H9 (cell line): ENCODE data around the gene PRDM8. TPM values are rescaled to one million over a fixed set of nuclear protein-coding genes. Genes with fewer than 3 reads are reported as not detected.

Source experiments
- DNase-seq: peaks from one replicate; pipeline ENCODE4 v3.0.0-alpha.2; 2017
- H2AFZ ChIP-seq: one replicate; pipeline ENCODE4 v1.6.1; 2013; ENCODE audit warnings: mild to moderate bottlenecking, low read length, control low read depth, moderate library complexity
- H2AK5ac ChIP-seq: 2 replicates; pipeline ENCODE4 v1.6.1; 2013; ENCODE audit warnings: low read length, control low read depth, mixed read lengths; ENCODE audit not compliant: insufficient read length
- H2BK120ac ChIP-seq: one replicate; pipeline ENCODE4 v1.6.1; 2013; ENCODE audit warnings: low read depth, mild to moderate bottlenecking, low read length, control low read depth, inconsistent platforms; ENCODE audit not compliant: poor library complexity, severe bottlenecking
- H2BK12ac ChIP-seq: 2 replicates; pipeline ENCODE4 v1.6.1; 2013; ENCODE audit warnings: low read length, control low read depth, mixed read lengths, low read depth; ENCODE audit not compliant: insufficient read length
- H2BK15ac ChIP-seq: 2 replicates; pipeline ENCODE4 v1.6.1; 2013; ENCODE audit warnings: low read depth, low read length, control low read depth
- H2BK20ac ChIP-seq: one replicate; pipeline ENCODE4 v1.6.1; 2013; ENCODE audit warnings: low read depth, mild to moderate bottlenecking, low read length, control low read depth, inconsistent platforms; ENCODE audit not compliant: poor library complexity, severe bottlenecking
- H2BK5ac ChIP-seq: 2 replicates; pipeline ENCODE4 v1.6.1; 2013; ENCODE audit warnings: low read length, control low read depth, mixed read lengths; ENCODE audit not compliant: insufficient read length
- H3K14ac ChIP-seq: 2 replicates; pipeline ENCODE4 v1.6.1; 2013; ENCODE audit warnings: low read length, control low read depth; ENCODE audit not compliant: insufficient read depth
- H3K18ac ChIP-seq: 2 replicates; pipeline ENCODE4 v1.6.1; 2013; ENCODE audit warnings: low read depth, mild to moderate bottlenecking, mixed read lengths, low read length, control low read depth; ENCODE audit not compliant: insufficient read length
- H3K23ac ChIP-seq: 2 replicates; pipeline ENCODE4 v1.6.1; 2013; ENCODE audit warnings: low read length, control low read depth, mixed read lengths, low read depth; ENCODE audit not compliant: insufficient read length
- H3K23me2 ChIP-seq: 2 replicates; pipeline ENCODE4 v1.6.1; 2013; ENCODE audit warnings: low read depth, mild to moderate bottlenecking, mixed read lengths, low read length, control low read depth; ENCODE audit not compliant: insufficient read length, poor library complexity, severe bottlenecking
- H3K27ac ChIP-seq: 2 replicates; pipeline ENCODE4 v1.5.1; 2013; ENCODE audit warnings: low read length, control low read depth, mixed read lengths, low read depth; ENCODE audit not compliant: insufficient read length
- H3K27me3 ChIP-seq: 2 replicates; pipeline ENCODE4 v1.6.1; 2013; ENCODE audit warnings: low read length, control low read depth, inconsistent platforms; ENCODE audit not compliant: insufficient read depth
- H3K4ac ChIP-seq: 2 replicates; pipeline ENCODE4 v1.6.1; 2013; ENCODE audit warnings: low read depth, mild to moderate bottlenecking, control low read depth, inconsistent platforms, low read length, moderate library complexity
- H3K4me1 ChIP-seq: 2 replicates; pipeline ENCODE4 v1.6.1; 2013; ENCODE audit warnings: low read length, control low read depth, inconsistent platforms; ENCODE audit not compliant: insufficient read depth
- H3K4me2 ChIP-seq: 2 replicates; pipeline ENCODE4 v1.6.1; 2013; ENCODE audit warnings: low read length, control low read depth, mixed read lengths; ENCODE audit not compliant: insufficient read length, insufficient read depth
- H3K56ac ChIP-seq: 2 replicates; pipeline ENCODE4 v1.6.1; 2013; ENCODE audit warnings: low read depth, mild to moderate bottlenecking, mixed read lengths, low read length, control low read depth; ENCODE audit not compliant: insufficient read length
- H3K79me1 ChIP-seq: 2 replicates; pipeline ENCODE4 v1.6.1; 2013; ENCODE audit warnings: low read depth, mild to moderate bottlenecking, moderate library complexity, low read length, control low read depth, inconsistent platforms; ENCODE audit not compliant: insufficient read depth, poor library complexity, severe bottlenecking
- H3K79me2 ChIP-seq: 2 replicates; pipeline ENCODE4 v1.6.1; 2013; ENCODE audit warnings: low read length, control low read depth, inconsistent platforms; ENCODE audit not compliant: insufficient read depth
- H3K9ac ChIP-seq: 2 replicates; pipeline ENCODE4 v1.6.1; 2013; ENCODE audit warnings: low read length, control low read depth, mixed read lengths; ENCODE audit not compliant: insufficient read length; ENCODE audit errors: extremely low read depth
- H3K9me3 ChIP-seq: one replicate; pipeline ENCODE4 v1.6.1; 2013; ENCODE audit warnings: low read depth, low read length, inconsistent platforms; ENCODE audit not compliant: control insufficient read depth
- H3T11ph ChIP-seq: one replicate; pipeline ENCODE4 v1.6.1; 2013; ENCODE audit warnings: mild to moderate bottlenecking, low read length, control low read depth, inconsistent platforms
- H4K20me1 ChIP-seq: one replicate; pipeline ENCODE4 v1.6.1; 2013; ENCODE audit not compliant: control insufficient read depth, insufficient read length, insufficient read depth
- H4K5ac ChIP-seq: 2 replicates; pipeline ENCODE4 v1.6.1; 2013; ENCODE audit warnings: low read depth, mild to moderate bottlenecking, mixed read lengths, low read length, control low read depth; ENCODE audit not compliant: insufficient read length
- H4K8ac ChIP-seq: replicated peaks from 2 replicates; pipeline ENCODE4 v1.6.1; 2013; ENCODE audit warnings: low read length, control low read depth, mixed read lengths, low read depth; ENCODE audit not compliant: insufficient read length
- H4K91ac ChIP-seq: 2 replicates; pipeline ENCODE4 v1.6.1; 2013; ENCODE audit warnings: low read depth, mild to moderate bottlenecking, moderate library complexity, mixed read lengths, low read length, control low read depth; ENCODE audit not compliant: insufficient read length
- H3K27ac Mint-ChIP-seq, 3 experiments: 2 replicates in 2 of 3; 3 replicates in 1 of 3; pipeline ENCODE4 v1.8.0; 2020 to 2021; ENCODE audit warnings: mixed read lengths in 3 of 3, mild to moderate bottlenecking in 1 of 3, moderate library complexity in 1 of 3
- H3K27me3 Mint-ChIP-seq: 2 replicates; pipeline ENCODE4 v1.8.0; 2021; ENCODE audit warnings: low read depth, mild to moderate bottlenecking, moderate library complexity, mixed read lengths
- H3K36me3 Mint-ChIP-seq, 3 experiments: 2 replicates in 2 of 3; 3 replicates in 1 of 3; pipeline ENCODE4 v1.8.0; 2020 to 2021; ENCODE audit warnings: low read depth in 3 of 3, mixed read lengths in 3 of 3; ENCODE audit not compliant: insufficient read depth in 1 of 3
- H3K4me1 Mint-ChIP-seq, 2 experiments: 2 replicates each; pipeline ENCODE4 v1.8.0; 2020; ENCODE audit warnings: mixed read lengths in 2 of 2
- H3K4me3 Mint-ChIP-seq, 2 experiments: 2 replicates in 1 of 2; 3 replicates in 1 of 2; pipeline ENCODE4 v1.8.0; 2020 to 2021; ENCODE audit warnings: mild to moderate bottlenecking in 2 of 2, mixed read lengths in 2 of 2, moderate library complexity in 1 of 2
- H3K9me3 Mint-ChIP-seq, 2 experiments: 2 replicates in 1 of 2; 3 replicates in 1 of 2; pipeline ENCODE4 v1.8.0; 2020; ENCODE audit warnings: mild to moderate bottlenecking in 2 of 2, mixed read lengths in 2 of 2, moderate library complexity in 1 of 2
- WGBS: extraction: QIAGEN DNeasy Blood & Tissue Kit; methylation state at CpG from one replicate; pipeline ENCODE4 v1.1.7; 2013; ENCODE audit warnings: missing lambda C conversion rate, low lambda C conversion rate, mixed read lengths; ENCODE audit not compliant: insufficient read length; ENCODE audit errors: extremely low coverage; 5-methylcytosine and 5-hydroxymethylcytosine counted together
- total RNA-seq: library from RNA; stranded (reverse); gene quantifications from 2 replicates; pipeline ENCODE4 v1.2.1, GENCODE V29; 2021
- TF ChIP-seq, protein P1 (sequence below): fragments of 200-600 bp; sonication (generic); conservative IDR thresholded peaks from 3 replicates; pipeline ENCODE4 v1.8.0; 2021; ENCODE audit warnings: antibody characterized with exemption, mild to moderate bottlenecking

PRDM8 gene
- total RNA-seq, 1 experiment from 2014 or later, result not detected

DNA sequence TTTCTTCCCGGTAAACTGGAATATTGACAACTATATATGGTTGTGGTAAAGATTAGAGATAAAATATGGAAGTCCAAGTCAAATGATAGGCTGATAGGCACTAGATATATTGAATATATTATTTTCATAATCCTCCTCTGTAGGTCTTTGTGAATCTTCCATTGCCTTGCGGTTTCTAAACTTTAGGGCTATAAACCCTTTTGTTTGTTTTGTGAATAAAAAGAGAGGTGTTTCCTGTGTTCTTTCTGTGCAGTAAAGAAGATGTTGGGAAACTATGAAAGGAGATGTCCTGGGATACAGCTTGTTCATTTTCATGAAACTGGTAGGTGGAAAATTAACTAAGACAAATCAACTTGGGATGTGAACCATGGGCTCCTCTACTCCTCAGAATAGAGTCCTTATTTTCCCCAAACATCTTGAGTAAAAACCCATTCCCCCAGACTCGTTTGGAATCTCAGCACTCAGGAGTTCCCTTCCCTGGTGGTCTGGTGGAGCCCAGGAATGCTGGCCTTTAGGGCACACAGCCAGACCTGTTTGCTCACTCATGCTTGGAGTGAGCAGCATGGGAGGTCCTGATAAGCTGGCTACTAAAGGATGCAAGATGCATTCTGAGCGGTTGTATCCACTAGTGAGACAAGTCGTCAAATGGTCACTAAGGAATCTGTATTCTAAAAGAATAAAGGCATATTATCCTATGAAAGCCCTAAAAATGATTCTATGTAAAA lies 22.2 kb downstream of the PRDM8 start:
- peaks cover 46% of the 10 kb centered on the region for H3K27me3 Mint-ChIP-seq
- H3K4ac ChIP-seq, result no peak overlapping the region
- no peaks in the 10 kb centered on the region for H3K9me3 ChIP-seq
- H3K79me2 ChIP-seq, result no peaks in the 10 kb centered on the region
- H4K5ac ChIP-seq, result no peak overlapping the region
- no peaks in the 10 kb centered on the region for H3K23me2 ChIP-seq
- no peak overlapping the region for H2AFZ ChIP-seq
- H3K4me3 Mint-ChIP-seq, result no peak overlapping the region
- H2BK12ac ChIP-seq, result no peak overlapping the region
- H3K36me3 Mint-ChIP-seq, result no peaks in the 10 kb centered on the region
- no CpG with 5 or more reads among the region's 5 CpGs for WGBS
- no peak overlapping the region for H3K14ac ChIP-seq
- no peak overlapping the region for H2BK20ac ChIP-seq
- no peak overlapping the region for H3K56ac ChIP-seq
- H3K23ac ChIP-seq, result no peak overlapping the region
- no peak overlapping the region for H2BK120ac ChIP-seq
- TF ChIP-seq, protein P1, sequence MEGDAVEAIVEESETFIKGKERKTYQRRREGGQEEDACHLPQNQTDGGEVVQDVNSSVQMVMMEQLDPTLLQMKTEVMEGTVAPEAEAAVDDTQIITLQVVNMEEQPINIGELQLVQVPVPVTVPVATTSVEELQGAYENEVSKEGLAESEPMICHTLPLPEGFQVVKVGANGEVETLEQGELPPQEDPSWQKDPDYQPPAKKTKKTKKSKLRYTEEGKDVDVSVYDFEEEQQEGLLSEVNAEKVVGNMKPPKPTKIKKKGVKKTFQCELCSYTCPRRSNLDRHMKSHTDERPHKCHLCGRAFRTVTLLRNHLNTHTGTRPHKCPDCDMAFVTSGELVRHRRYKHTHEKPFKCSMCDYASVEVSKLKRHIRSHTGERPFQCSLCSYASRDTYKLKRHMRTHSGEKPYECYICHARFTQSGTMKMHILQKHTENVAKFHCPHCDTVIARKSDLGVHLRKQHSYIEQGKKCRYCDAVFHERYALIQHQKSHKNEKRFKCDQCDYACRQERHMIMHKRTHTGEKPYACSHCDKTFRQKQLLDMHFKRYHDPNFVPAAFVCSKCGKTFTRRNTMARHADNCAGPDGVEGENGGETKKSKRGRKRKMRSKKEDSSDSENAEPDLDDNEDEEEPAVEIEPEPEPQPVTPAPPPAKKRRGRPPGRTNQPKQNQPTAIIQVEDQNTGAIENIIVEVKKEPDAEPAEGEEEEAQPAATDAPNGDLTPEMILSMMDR, result no peak
- no peaks in the 10 kb centered on the region for H3K4me1 ChIP-seq
- no peak overlapping the region for H3K4me2 ChIP-seq
- no peaks in the 10 kb centered on the region for H3K79me1 ChIP-seq
- no peaks in the 10 kb centered on the region for H3K27me3 ChIP-seq
- H3K4me1 Mint-ChIP-seq, result peaks cover 0 to 2% of the 10 kb centered on the region in 2 experiments; a peak in 1 of 4 replicates
- DNase-seq, result no peak
- H2AK5ac ChIP-seq, result no peak overlapping the region
- no peaks in the 10 kb centered on the region for H3K9me3 Mint-ChIP-seq
- no peak overlapping the region for H3T11ph ChIP-seq
- no peak overlapping the region for H3K27ac Mint-ChIP-seq
- H4K91ac ChIP-seq, result no peak overlapping the region
- H4K8ac ChIP-seq, result no peak overlapping the region
- no peak overlapping the region for H3K27ac ChIP-seq
- no peak overlapping the region for H2BK5ac ChIP-seq
- H2BK15ac ChIP-seq, result no peak overlapping the region
- no peak overlapping the region for H3K18ac ChIP-seq
- H3K9ac ChIP-seq, result no peak overlapping the region
- H4K20me1 ChIP-seq, result no peaks in the 10 kb centered on the region
